GM12892 (cell line): ENCODE data around the gene OR6B3.

Experiments
- DNase-seq: peaks from one replicate; pipeline ENCODE4 v3.0.0; 2011; ENCODE audit not compliant: insufficient read length
- FAIRE-seq: peaks from 2 replicates; lab custom pipeline; 2011; peaks lifted over from hg19 to GRCh38; lab: Jason Lieb, UNC
- POLR2A ChIP-seq: IDR thresholded peaks from 2 replicates; pipeline ENCODE4 v1.6.1; 2011; ENCODE audit warnings: low read depth, low read length, control low read depth
- POLR2AphosphoS5 ChIP-seq: IDR thresholded peaks from 2 replicates; pipeline ENCODE4 v1.6.1; 2011; ENCODE audit warnings: low read depth, low read length, control low read depth
- TAF1 ChIP-seq: IDR thresholded peaks from 2 replicates; pipeline ENCODE4 v1.6.1; 2011; ENCODE audit warnings: low read depth, mild to moderate bottlenecking, control low read depth, low read length, borderline replicate concordance

OR6B3 gene

DNA sequence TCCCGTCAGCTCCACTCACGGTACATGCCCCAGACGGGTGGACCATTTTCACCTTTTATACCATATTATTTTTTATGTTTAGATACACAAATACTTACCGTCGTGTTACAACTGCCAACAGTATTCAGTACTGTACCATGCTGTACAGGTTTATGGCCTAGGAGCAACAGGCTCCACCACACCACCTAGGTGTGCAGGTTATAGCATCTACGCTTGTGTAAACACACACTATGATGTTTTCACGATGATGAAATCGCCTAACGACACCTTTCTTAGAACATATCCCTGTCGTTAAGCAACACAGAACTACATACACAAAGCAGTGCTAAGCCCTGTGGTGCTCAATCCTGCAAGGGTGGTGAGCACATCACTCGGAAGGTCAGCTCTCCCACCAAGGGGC is 52.6 kb downstream of the OR6B3 start:
- TF ChIP-seq TAF1 = no peak
- TF ChIP-seq POLR2A = no peak
- TF ChIP-seq POLR2AphosphoS5 = no peak
- FAIRE-seq (no peak), DNase-seq (no peak)

DNA sequence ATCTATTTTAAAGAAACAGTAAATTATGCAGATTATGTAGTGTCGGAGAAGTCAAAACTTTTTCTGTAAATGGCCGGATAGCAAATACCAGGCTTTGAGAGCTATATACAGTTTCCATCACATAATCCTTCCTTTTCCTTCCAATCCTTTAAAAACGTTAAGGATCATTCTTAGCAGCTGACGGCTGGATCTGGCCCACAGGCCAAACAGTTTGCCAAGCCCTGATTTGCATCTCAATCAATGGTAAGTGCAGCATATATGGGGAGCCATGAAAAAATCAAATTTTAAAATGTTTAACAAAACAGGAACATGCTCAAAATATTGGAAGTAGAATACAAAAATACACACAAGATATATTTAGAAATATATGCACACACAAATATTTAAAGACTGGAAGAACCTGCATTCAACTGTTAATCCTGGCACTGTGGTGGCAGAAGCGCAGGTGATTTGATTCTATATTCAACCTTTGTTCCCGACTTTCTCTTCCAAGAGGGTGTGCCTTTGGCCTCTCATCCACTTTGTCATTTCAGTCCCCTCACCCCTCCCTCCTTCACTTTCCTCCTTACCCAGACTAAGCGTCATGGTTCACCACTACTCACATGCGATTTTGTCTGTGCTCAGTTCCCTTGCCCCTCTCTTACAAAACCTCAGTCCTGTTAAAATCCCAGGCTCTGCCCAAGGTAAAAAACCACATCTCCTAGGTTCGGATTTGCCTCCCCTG is 55.5 kb downstream of the OR6B3 start:
- FAIRE-seq = no peak
- TF ChIP-seq POLR2AphosphoS5 (no peak), POLR2A (no peak), TAF1 (no peak)
- no peak for DNase-seq
